Measurements from ENCODE around the gene FAM32A. TPM values are rescaled to one million over a fixed set of nuclear protein-coding genes. Genes with fewer than 3 reads are reported as not detected.

FAM32A gene
- polyA plus RNA-seq, 1 of the 3 experiments (the other 2 are of a cell fraction) = 156 TPM

DNA sequence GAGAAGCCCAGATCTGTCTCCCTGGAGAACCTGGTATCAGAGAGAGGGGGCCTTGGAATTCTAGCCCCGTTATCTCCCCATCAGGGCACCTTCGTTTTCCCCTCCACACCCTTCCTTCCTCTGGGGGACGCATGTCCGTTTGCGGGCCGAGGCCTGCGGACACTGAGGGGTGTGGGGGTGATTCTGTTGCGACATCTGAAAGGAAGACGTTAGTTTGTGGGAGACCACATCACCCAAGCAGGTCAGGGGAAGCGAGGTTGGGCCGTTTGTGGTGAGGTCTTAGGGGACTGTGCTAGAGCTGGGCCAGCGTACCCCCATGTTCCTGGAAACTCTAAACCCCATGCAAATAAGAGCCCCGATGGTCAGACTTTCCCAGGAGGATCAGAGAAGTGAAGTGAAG, 45.5 kb upstream of the FAM32A start:
- Histone ChIP-seq H3K79me2 (ENCODE audit: insufficient read depth) (no peaks in the 10 kb centered on the region), H3K36me3 (replicated peaks in 1 of 2; ENCODE audit: control insufficient read depth in 1 of 2, insufficient read depth in 2 of 2, low read length in 1 of 2) (no peaks in the 10 kb centered on the region), H3F3A (replicated peaks; ENCODE audit: insufficient read depth) (no peaks in the 10 kb centered on the region), H4K20me1 (ENCODE audit: insufficient read depth) (no peaks in the 10 kb centered on the region), H3K27me3 (ENCODE audit: insufficient read depth) (no peaks in the 10 kb centered on the region), H3K4me3 (ENCODE audit: low read depth in 2 of 2, low read length in 1 of 2) (no peak overlapping the region), H3K9me3 (no peaks in the 10 kb centered on the region), H3K4me1 (ENCODE audit: control insufficient read depth in 1 of 2, insufficient read depth in 2 of 2, low read depth in 1 of 2, low read length in 1 of 2) (no peaks in the 10 kb centered on the region), H3K9ac (no peak overlapping the region), H2AFZ (ENCODE audit: low read depth) (no peak overlapping the region), H3K4me2 (no peak overlapping the region), H3K27ac (ENCODE audit: low read depth in 2 of 2, low read length in 1 of 2) (no peak overlapping the region), H3K9me2 (no peaks in the 10 kb centered on the region)
- ChIA-PET CTCF (interaction anchor here (0.5 kb wide), 1 partner anchor 107 kb away, joined by 3 read pairs; no protein-coding TSS in a partner anchor), POLR2A (interaction anchor here (1.3 kb wide), 1 partner anchor 45 kb away, joined by 4 read pairs; the partner anchor contains the start of gene FAM32A)
- WGBS (ENCODE audit: low lambda C conversion rate) = 81% methylated on average over 13 of the region's 13 CpGs
- TF ChIP-seq, protein P1, sequence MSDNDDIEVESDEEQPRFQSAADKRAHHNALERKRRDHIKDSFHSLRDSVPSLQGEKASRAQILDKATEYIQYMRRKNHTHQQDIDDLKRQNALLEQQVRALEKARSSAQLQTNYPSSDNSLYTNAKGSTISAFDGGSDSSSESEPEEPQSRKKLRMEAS (IDR thresholded peaks at IDR 0.05; ENCODE audit: low read depth) = no peak
- TF ChIP-seq ZBTB33 (IDR thresholded peaks at IDR 0.05; ENCODE audit: borderline replicate concordance, low read depth) = no peak
- no peak for TF ChIP-seq SMC3 (IDR thresholded peaks at IDR 0.05; ENCODE audit: low read depth, low read length)
- no peak for TF ChIP-seq MEF2A (IDR thresholded peaks at IDR 0.05; ENCODE audit: borderline replicate concordance, low read depth)
- TF ChIP-seq MXI1 (IDR thresholded peaks at IDR 0.05; ENCODE audit: low read depth, low read length) = no peak
- no peak for TF ChIP-seq GATA2 (CRISPR knock-in tag; IDR thresholded peaks at IDR 0.05)
- TF ChIP-seq POLR2AphosphoS5 (IDR thresholded peaks at IDR 0.05; ENCODE audit: low read depth, low read length) = no peak
- no peak for TF ChIP-seq EZH2phosphoT487 (IDR thresholded peaks at IDR 0.05; ENCODE audit: borderline replicate concordance, low read depth)
- no peak for TF ChIP-seq FOSL2 (IDR thresholded peaks at IDR 0.05; ENCODE audit: borderline replicate concordance, low read depth)
- TF ChIP-seq RAD21 (IDR thresholded peaks at IDR 0.05; ENCODE audit: low read length) = no peak
- no peak for TF ChIP-seq NRF1 (IDR thresholded peaks at IDR 0.05; ENCODE audit: low read depth, low read length)
- TF ChIP-seq FOXJ3 (CRISPR knock-in tag; IDR thresholded peaks at IDR 0.05) = no peak
- TF ChIP-seq, protein P2, sequence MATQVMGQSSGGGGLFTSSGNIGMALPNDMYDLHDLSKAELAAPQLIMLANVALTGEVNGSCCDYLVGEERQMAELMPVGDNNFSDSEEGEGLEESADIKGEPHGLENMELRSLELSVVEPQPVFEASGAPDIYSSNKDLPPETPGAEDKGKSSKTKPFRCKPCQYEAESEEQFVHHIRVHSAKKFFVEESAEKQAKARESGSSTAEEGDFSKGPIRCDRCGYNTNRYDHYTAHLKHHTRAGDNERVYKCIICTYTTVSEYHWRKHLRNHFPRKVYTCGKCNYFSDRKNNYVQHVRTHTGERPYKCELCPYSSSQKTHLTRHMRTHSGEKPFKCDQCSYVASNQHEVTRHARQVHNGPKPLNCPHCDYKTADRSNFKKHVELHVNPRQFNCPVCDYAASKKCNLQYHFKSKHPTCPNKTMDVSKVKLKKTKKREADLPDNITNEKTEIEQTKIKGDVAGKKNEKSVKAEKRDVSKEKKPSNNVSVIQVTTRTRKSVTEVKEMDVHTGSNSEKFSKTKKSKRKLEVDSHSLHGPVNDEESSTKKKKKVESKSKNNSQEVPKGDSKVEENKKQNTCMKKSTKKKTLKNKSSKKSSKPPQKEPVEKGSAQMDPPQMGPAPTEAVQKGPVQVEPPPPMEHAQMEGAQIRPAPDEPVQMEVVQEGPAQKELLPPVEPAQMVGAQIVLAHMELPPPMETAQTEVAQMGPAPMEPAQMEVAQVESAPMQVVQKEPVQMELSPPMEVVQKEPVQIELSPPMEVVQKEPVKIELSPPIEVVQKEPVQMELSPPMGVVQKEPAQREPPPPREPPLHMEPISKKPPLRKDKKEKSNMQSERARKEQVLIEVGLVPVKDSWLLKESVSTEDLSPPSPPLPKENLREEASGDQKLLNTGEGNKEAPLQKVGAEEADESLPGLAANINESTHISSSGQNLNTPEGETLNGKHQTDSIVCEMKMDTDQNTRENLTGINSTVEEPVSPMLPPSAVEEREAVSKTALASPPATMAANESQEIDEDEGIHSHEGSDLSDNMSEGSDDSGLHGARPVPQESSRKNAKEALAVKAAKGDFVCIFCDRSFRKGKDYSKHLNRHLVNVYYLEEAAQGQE (IDR thresholded peaks at IDR 0.05; ENCODE audit: low read depth, low read length) = no peak
- TF ChIP-seq CHD2 (IDR thresholded peaks at IDR 0.05; ENCODE audit: low read length, partially characterized antibody) = no peak
- TF ChIP-seq, protein P3, sequence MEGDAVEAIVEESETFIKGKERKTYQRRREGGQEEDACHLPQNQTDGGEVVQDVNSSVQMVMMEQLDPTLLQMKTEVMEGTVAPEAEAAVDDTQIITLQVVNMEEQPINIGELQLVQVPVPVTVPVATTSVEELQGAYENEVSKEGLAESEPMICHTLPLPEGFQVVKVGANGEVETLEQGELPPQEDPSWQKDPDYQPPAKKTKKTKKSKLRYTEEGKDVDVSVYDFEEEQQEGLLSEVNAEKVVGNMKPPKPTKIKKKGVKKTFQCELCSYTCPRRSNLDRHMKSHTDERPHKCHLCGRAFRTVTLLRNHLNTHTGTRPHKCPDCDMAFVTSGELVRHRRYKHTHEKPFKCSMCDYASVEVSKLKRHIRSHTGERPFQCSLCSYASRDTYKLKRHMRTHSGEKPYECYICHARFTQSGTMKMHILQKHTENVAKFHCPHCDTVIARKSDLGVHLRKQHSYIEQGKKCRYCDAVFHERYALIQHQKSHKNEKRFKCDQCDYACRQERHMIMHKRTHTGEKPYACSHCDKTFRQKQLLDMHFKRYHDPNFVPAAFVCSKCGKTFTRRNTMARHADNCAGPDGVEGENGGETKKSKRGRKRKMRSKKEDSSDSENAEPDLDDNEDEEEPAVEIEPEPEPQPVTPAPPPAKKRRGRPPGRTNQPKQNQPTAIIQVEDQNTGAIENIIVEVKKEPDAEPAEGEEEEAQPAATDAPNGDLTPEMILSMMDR (IDR thresholded peaks at IDR 0.05) = no peak
- no peak for TF ChIP-seq JUND (IDR thresholded peaks at IDR 0.05)
- no peak for TF ChIP-seq TCF12 (IDR thresholded peaks at IDR 0.05)
- no peak for DNase-seq

Measured in SK-N-SH (cell line).